ENCODE data around the gene SPATA2. TPM values are rescaled to one million over a fixed set of nuclear protein-coding genes. Genes with fewer than 3 reads are reported as not detected.
A peak's percentile ranks its signal among the peaks of the same experiment; 100 is the strongest.

Gene SPATA2
- total and polyA plus RNA-seq, 2 of the 13 experiments (the other 11 are each of a cell fraction or from before 2014, with no cell fraction given): 3.2 to 8.7 TPM

- no peak for TF ChIP-seq ZNF101 (CRISPR knock-in tag; IDR thresholded peaks at IDR 0.05; ENCODE audit: borderline replicate concordance, low read depth)
- peak; percentile 88; the same call in 1 of the 2 replicates for TF ChIP-seq ZNF543 (CRISPR knock-in tag; IDR thresholded peaks at IDR 0.05)
- TF ChIP-seq NR0B2 (CRISPR knock-in tag; IDR thresholded peaks at IDR 0.05): peak; percentile 80; the same call in 1 of the 2 replicates
- TF ChIP-seq KLF9 (CRISPR knock-in tag; IDR thresholded peaks at IDR 0.05; ENCODE audit: low read depth): peak; percentile 90
- TF ChIP-seq ZNF124 (CRISPR knock-in tag; IDR thresholded peaks at IDR 0.05): peak; percentile 92
- peak; percentile 77 for TF ChIP-seq XRCC5 (optimal IDR thresholded peaks at IDR 0.05; ENCODE audit: low read length)
- TF ChIP-seq ZNF839 (CRISPR knock-in tag; IDR thresholded peaks at IDR 0.05; ENCODE audit: borderline replicate concordance): peak; percentile 90; the same call in 1 of the 2 replicates
- TF ChIP-seq MLX (CRISPR knock-in tag; IDR thresholded peaks at IDR 0.05): no peak
- TF ChIP-seq PRDM10 (CRISPR knock-in tag; IDR thresholded peaks at IDR 0.05; ENCODE audit: low read depth): peak; percentile 21; the same call in 1 of the 2 replicates
- TF ChIP-seq MXD4 (CRISPR knock-in tag; IDR thresholded peaks at IDR 0.05): peak; percentile 89
- no peak for TF ChIP-seq NFYC (CRISPR knock-in tag; IDR thresholded peaks at IDR 0.05)
- TF ChIP-seq CBX1 (IDR thresholded peaks at IDR 0.05; ENCODE audit: low read depth): no peak
- no peak; the same call in 1 of the 2 replicates for TF ChIP-seq PRDM4 (CRISPR knock-in tag; IDR thresholded peaks at IDR 0.05; ENCODE audit: borderline replicate concordance)
- no peak; the same call in 1 of the 2 replicates for TF ChIP-seq PREB (CRISPR knock-in tag; IDR thresholded peaks at IDR 0.05)
- peak; percentile 72; the same call in 1 of the 2 replicates for TF ChIP-seq KLF12 (CRISPR knock-in tag; IDR thresholded peaks at IDR 0.05; ENCODE audit: borderline replicate concordance)
- TF ChIP-seq ZBTB49 (CRISPR knock-in tag; IDR thresholded peaks at IDR 0.05; ENCODE audit: borderline replicate concordance): no peak
These were observed 21.1 kb upstream of the SPATA2 start, which contains the start of gene RNF114 (continued) for GRCh38 chr20:49936153-49937026.

Measured in HepG2 (cell line).